Stomach (tissue), 4 donors: ENCODE measurements around the gene PFKM.

Experiments
- EP300 ChIP-seq: sonication (generic); formaldehyde crosslinking; IDR thresholded peaks from one replicate; pipeline ENCODE4 v1.6.1; 2017; ENCODE audit warnings: antibody characterized with exemption
- POLR2A ChIP-seq, 4 donors: fragments of 450-650 bp; IDR thresholded peaks; one replicate each; pipeline ENCODE4 v1.6.1; 2016; ENCODE audit warnings: antibody characterized with exemption in 4 of 4, control low read depth in 2 of 4, mild to moderate bottlenecking in 1 of 4, moderate library complexity in 1 of 4
- POLR2AphosphoS5 ChIP-seq, 3 donors: sonication (generic); formaldehyde crosslinking; IDR thresholded peaks; one replicate each; pipeline ENCODE4 v1.6.1; 2016; ENCODE audit warnings: antibody characterized with exemption in 3 of 3
- TF ChIP-seq, protein P1 (sequence below), 7 experiments: fragments of 450-650 bp in 4 of 7; fragments of 200-600 bp in 3 of 7; sonication (generic) in 3 of 7; IDR thresholded peaks; one replicate each; pipeline ENCODE4 v1.5.1; 2016 to 2019; ENCODE audit warnings: antibody characterized with exemption in 7 of 7, control low read depth in 2 of 7, mild to moderate bottlenecking in 1 of 7

DNA sequence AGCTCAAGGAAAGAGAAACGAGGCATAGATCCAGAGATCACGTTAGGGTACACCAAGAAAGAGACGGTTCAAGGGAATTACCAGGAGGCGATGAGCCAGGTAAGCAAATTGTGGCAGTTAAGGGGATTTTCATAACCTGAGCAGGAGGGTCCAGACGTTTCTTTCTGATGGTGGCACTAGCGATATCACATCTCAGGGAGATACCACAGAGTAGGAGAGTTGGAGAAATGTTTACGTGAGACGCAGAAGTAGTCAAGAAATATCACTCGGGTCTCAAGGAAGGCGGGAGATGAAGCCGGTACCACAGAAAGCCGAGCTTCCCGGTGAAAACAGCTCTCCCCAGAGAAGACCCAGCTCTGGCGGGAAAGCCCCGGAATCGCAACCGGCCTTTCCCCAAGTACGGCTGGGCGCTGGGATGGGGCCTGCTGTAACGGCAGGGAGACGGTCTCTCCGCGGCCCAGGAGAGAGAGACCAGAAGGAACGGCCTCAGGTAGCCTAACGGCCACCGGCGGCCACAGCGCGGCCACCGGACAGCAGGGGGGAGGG, 13.8 kb upstream of the PFKM start:
- no peak for TF ChIP-seq POLR2A (IDR thresholded peaks at IDR 0.05)
- TF ChIP-seq, protein P1, sequence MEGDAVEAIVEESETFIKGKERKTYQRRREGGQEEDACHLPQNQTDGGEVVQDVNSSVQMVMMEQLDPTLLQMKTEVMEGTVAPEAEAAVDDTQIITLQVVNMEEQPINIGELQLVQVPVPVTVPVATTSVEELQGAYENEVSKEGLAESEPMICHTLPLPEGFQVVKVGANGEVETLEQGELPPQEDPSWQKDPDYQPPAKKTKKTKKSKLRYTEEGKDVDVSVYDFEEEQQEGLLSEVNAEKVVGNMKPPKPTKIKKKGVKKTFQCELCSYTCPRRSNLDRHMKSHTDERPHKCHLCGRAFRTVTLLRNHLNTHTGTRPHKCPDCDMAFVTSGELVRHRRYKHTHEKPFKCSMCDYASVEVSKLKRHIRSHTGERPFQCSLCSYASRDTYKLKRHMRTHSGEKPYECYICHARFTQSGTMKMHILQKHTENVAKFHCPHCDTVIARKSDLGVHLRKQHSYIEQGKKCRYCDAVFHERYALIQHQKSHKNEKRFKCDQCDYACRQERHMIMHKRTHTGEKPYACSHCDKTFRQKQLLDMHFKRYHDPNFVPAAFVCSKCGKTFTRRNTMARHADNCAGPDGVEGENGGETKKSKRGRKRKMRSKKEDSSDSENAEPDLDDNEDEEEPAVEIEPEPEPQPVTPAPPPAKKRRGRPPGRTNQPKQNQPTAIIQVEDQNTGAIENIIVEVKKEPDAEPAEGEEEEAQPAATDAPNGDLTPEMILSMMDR (IDR thresholded peaks at IDR 0.05): no peak
- no peak for TF ChIP-seq POLR2AphosphoS5 (IDR thresholded peaks at IDR 0.05)
- no peak for TF ChIP-seq EP300
